AG04449 (cell line): Measurements from ENCODE around the gene ALAD.
A peak's percentile ranks its signal among the peaks of the same experiment; 100 is the strongest.

Source experiments
- CTCF ChIA-PET: fragments of 350-600 bp; formaldehyde crosslinking; extraction: SDS; loops from one replicate; lab custom pipeline; 2021; ENCODE audit warnings: antibody characterized with exemption; lab: Yijun Ruan, JAX
- POLR2A ChIA-PET: fragments of 400-600, 350-600 bp; formaldehyde crosslinking; extraction: SDS; loops from one replicate; lab custom pipeline; 2020; ENCODE audit warnings: antibody characterized with exemption, inconsistent platforms; lab: Yijun Ruan, JAX
- DNase-seq: peaks from one replicate; pipeline ENCODE4 v3.0.0-alpha.2; 2010; ENCODE audit warnings: low read depth, low spot score
- H3K4me3 ChIP-seq: 2 replicates; pipeline ENCODE4 v1.5.1; 2011; ENCODE audit warnings: low read depth, mild to moderate bottlenecking, control low read depth, low read length
- CTCF ChIP-seq: IDR thresholded peaks from one replicate; pipeline ENCODE4 v1.5.1; 2011; ENCODE audit warnings: mild to moderate bottlenecking, moderate library complexity, low read length, control low read depth, inconsistent platforms; ENCODE audit not compliant: insufficient read depth; ENCODE audit errors: missing control alignments

Gene ALAD

DNA sequence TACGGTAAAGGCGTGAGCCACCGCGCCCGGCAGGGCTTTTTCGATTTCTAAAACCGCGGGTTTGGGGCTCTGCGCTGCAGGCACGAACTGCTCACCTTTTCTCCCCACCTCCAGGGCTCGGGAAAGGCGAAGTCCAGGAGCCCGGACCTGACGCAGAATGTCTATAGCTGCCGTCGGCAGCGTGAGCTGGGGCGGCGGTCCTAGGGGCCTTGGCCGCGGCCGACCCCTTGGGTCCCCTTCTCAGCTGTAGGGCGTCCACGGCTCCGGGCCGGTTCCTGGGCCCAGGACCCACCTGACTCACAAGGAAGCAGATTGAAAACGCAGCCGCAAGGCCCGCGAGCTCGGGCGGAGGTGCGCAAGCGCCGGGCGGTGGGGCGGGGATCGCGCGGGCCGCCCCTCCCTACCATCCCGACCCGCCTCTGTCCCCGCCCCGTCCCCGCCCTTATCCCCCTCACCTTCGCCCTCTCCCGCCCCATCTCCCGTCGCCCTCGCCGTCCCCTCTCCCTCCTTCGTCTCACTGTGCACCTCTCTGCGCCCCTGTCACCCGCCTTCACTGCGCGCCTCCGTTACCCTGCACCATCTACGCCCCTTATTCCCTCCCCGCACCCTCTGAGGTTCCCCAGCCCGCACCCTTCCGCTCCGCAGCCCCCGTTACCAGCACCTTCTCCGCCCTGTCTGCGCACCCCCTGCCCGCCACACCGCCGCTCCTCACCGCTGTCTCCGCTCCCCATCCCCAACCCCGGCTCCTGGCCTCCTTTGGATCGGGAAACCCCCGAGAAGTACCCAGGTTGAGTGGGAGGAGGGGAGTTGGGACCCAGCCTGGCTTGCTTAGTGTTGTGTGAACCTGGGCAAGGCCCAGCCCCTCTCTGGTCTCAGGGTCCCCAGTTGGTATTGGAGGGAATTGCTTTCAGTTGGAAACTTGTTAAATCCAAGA is 24.2 kb downstream of the ALAD start, which contains the start of gene HDHD3:
Gene HDHD3, minus strand, starts transcription at position 353 of the 934 bp plus-strand sequence. CDS start 2,632 bp downstream, outside the sequence.
- ChIA-PET POLR2A (no interaction called here), CTCF (interaction anchor here (0.9 kb wide), 1 partner anchor 102 kb away, joined by 3 read pairs; no protein-coding TSS in a partner anchor)
- no peak for DNase-seq
- H3K4me3 ChIP-seq = peak within 1 kb of the TSS; percentile 85
- TF ChIP-seq CTCF = no peak

GRCh38 chr9:113375057-113376023 is 25.7 kb downstream of the ALAD start:
- no peak overlapping the region for H3K4me3 ChIP-seq
- DNase-seq = no peak
- no peak for TF ChIP-seq CTCF
- CTCF ChIA-PET = interaction anchor here (0.6 to 2.0 kb wide), 2 partner anchors 26 to 335 kb away, joined by 3 to 11 read pairs; partner anchors contain the start of gene ALAD
- POLR2A ChIA-PET = no interaction called here

DNA sequence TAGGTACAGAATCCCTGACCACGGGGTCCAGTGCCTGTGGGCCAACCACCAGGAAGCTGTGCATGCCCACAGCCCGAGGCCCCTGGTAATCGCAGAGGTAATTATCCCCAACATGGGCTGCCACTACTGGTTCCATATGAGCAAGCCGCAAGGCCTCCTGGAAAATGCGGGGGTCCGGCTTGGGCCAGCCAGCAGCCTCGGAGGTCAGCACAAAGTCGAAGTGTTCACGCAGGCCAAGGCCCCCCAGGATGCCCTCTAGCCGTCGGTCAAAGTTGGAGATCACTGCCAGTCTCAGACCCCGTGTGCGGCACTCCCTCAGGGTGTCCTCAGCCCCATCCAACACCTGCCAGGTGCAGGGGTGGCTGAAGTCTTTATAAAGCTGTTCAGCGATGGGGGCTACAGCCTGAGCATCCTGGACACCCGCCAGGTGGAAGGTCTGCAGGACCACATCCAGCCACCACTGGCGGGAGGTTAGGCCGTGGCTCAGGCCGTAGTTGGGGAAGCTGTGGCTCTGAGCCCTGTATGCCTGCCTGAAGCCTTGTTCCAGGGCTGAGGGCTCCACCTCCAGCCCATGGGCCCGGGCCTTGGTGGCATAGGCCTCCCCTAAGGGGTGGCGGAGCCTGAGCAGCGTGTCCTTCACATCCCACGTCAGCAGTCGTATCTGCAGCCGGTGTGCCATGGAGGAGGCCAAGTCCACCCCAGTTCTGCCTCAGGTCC is 27.2 kb downstream of the ALAD start:
- TF ChIP-seq CTCF = no peak
- H3K4me3 ChIP-seq = no peak overlapping the region
- ChIA-PET CTCF (interaction anchor here (2.0 kb wide), 1 partner anchor 28 kb away, joined by 11 read pairs; the partner anchor contains the start of gene ALAD), POLR2A (no interaction called here)
- DNase-seq = no peak

GRCh38 chr9:113373256-113373655 is 27.8 kb downstream of the ALAD start:
- H3K4me3 ChIP-seq = no peak overlapping the region
- DNase-seq = no peak
- ChIA-PET CTCF (interaction anchor here (2.0 kb wide), 1 partner anchor 28 kb away, joined by 11 read pairs; the partner anchor contains the start of gene ALAD), POLR2A (no interaction called here)
- TF ChIP-seq CTCF = no peak

DNA sequence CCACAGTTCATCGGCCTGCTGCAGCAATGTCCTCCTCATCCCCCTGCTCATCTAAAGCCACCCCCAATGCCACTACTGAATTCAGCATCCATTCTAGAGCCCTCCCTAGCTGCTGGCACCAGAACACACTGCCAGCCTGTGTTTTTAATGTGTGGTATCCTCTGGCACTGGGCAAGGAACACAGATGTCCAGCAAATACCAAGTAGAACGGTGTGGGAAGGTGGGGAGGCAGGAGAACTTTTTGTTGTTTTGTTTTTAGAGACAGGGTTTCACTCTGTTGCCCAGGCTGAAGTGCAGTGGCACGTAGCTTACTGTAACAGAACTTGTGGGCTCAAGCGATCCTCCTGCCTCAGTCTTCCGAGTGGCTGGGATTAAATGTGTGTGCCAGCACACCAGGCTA is 29.0 kb downstream of the ALAD start:
- CTCF ChIA-PET = interaction anchor here (1.4 kb wide), 1 partner anchor 35 kb away, joined by 4 read pairs; no protein-coding TSS in a partner anchor
- POLR2A ChIA-PET = no interaction called here
- TF ChIP-seq CTCF = no peak
- no peak for DNase-seq
- no peak overlapping the region for H3K4me3 ChIP-seq
